B cell (primary cell): ENCODE results near the gene RPS15. TPM values are rescaled to one million over a fixed set of nuclear protein-coding genes. Genes with fewer than 3 reads are reported as not detected.

ENCODE experiments used
- ATAC-seq: fragments of 200-7000 bp; cut with Tn5 transposase; one replicate; pipeline ENCODE4 v1.10.0; 2021; ENCODE audit warnings: low read depth, mild to moderate bottlenecking, moderate number of reproducible peaks, moderate library complexity
- CTCF ChIA-PET: fragments of 350-600 bp; sonication (Branson Sonifier 250); formaldehyde crosslinking; loops from one replicate; lab custom pipeline; 2021; ENCODE audit warnings: antibody characterized with exemption, inconsistent platforms; lab: Charles Lee
- POLR2A ChIA-PET: fragments of 350-600 bp; sonication (Branson Sonifier 250); formaldehyde crosslinking; loops from one replicate; lab custom pipeline; 2021; ENCODE audit warnings: antibody characterized with exemption; lab: Charles Lee
- DNase-seq: peaks from one replicate; pipeline ENCODE4 v3.0.0; 2013
- H2AFZ ChIP-seq: 2 replicates; pipeline ENCODE4 v1.6.1; 2012; ENCODE audit warnings: mild to moderate bottlenecking, low read depth, low read length; ENCODE audit not compliant: insufficient read depth, poor library complexity, severe bottlenecking
- H3K27ac ChIP-seq, 2 donors: 1 replicate in 1 of 2; 2 replicates in 1 of 2; pipeline ENCODE4 v1.5.1; 2012 to 2013; ENCODE audit warnings: low read length in 2 of 2, mild to moderate bottlenecking in 2 of 2, moderate library complexity in 1 of 2
- H3K27me3 ChIP-seq, 4 experiments: fragments of 200-600 bp in 1 of 4; sonication (generic) in 1 of 4; replicated peaks in 1 of 4; 1 replicate in 2 of 4; 2 replicates in 2 of 4; pipeline versions ENCODE4 v1.6.1 to v1.7.0; 2013 to 2016; ENCODE audit warnings: low read length in 3 of 4, mild to moderate bottlenecking in 2 of 4, mixed read lengths in 1 of 4, moderate library complexity in 1 of 4; ENCODE audit not compliant: insufficient read depth in 4 of 4, control insufficient read depth in 3 of 4; ENCODE audit errors: control extremely low read depth in 1 of 4
- H3K36me3 ChIP-seq, 2 experiments: replicated peaks in 1 of 2; 1 replicate in 1 of 2; 2 replicates in 1 of 2; pipeline versions ENCODE4 v1.6.1 to v1.7.1; 2013; ENCODE audit warnings: low read length in 1 of 2; ENCODE audit not compliant: insufficient read depth in 2 of 2, control insufficient read depth in 1 of 2; ENCODE audit errors: control extremely low read depth in 1 of 2, extremely low read depth in 1 of 2
- H3K4me1 ChIP-seq, 2 donors: fragments of 200-600 bp in 1 of 2; sonication (generic) in 1 of 2; 1 replicate in 1 of 2; 2 replicates in 1 of 2; pipeline versions ENCODE4 v1.5.1 to v1.6.1; 2013 to 2017; ENCODE audit warnings: low read length in 2 of 2; ENCODE audit not compliant: control insufficient read depth in 2 of 2, insufficient read depth in 2 of 2
- H3K4me2 ChIP-seq: replicated peaks from 2 replicates; pipeline ENCODE3; 2012; ENCODE audit warnings: mild to moderate bottlenecking, low read depth, low read length; ENCODE audit not compliant: poor library complexity, severe bottlenecking
- H3K4me3 ChIP-seq, 5 experiments: fragments of 200-600 bp in 1 of 5; sonication (generic) in 1 of 5; 1 replicate in 3 of 5; 2 replicates in 2 of 5; pipeline versions ENCODE4 v1.5.1 to v1.7.0; 2011 to 2016; ENCODE audit warnings: low read length in 4 of 5, mild to moderate bottlenecking in 4 of 5, low read depth in 2 of 5, control low read depth in 1 of 5, moderate library complexity in 1 of 5; ENCODE audit not compliant: insufficient read depth in 1 of 5; ENCODE audit errors: control extremely low read depth in 1 of 5, extremely low read depth in 1 of 5
- H3K79me2 ChIP-seq: fragments of 200-600 bp; sonication (generic); one replicate; pipeline ENCODE4 v1.6.0; 2016; ENCODE audit warnings: low read length; ENCODE audit not compliant: control insufficient read depth, insufficient read depth
- H3K9ac ChIP-seq: fragments of 200-600 bp; sonication (generic); 2 replicates; pipeline ENCODE4 v1.6.1; 2017; ENCODE audit warnings: mild to moderate bottlenecking, low read length, moderate library complexity
- H3K9me3 ChIP-seq, 3 donors: one replicate each; pipeline versions ENCODE4 v1.6.1 to v1.7.1; 2013; ENCODE audit warnings: low read length in 2 of 3; ENCODE audit not compliant: control insufficient read depth in 2 of 3, insufficient read depth in 1 of 3; ENCODE audit errors: control extremely low read depth in 1 of 3
- H4K20me1 ChIP-seq: 2 replicates; pipeline ENCODE4 v1.6.0; 2012; ENCODE audit warnings: mild to moderate bottlenecking, low read length; ENCODE audit not compliant: insufficient read depth, control insufficient read depth, poor library complexity, severe bottlenecking
- H3K27ac Mint-ChIP-seq: one replicate; pipeline ENCODE4 v1.8.0; 2021; ENCODE audit warnings: mixed read lengths
- H3K27me3 Mint-ChIP-seq: one replicate; pipeline ENCODE4 v1.8.0; 2021; ENCODE audit warnings: mixed read lengths
- H3K4me1 Mint-ChIP-seq: one replicate; pipeline ENCODE4 v1.8.0; 2021; ENCODE audit warnings: mixed read lengths
- H3K4me3 Mint-ChIP-seq: one replicate; pipeline ENCODE4 v1.8.0; 2021; ENCODE audit warnings: mixed read lengths
- H3K9me3 Mint-ChIP-seq: one replicate; pipeline ENCODE4 v1.8.0; 2022; ENCODE audit warnings: mixed read lengths; ENCODE audit not compliant: insufficient read depth
- EZH2 ChIP-seq: IDR thresholded peaks from 2 replicates; pipeline ENCODE4 v1.6.1; 2012; ENCODE audit warnings: borderline replicate concordance, low read depth, mild to moderate bottlenecking, moderate library complexity, low read length; ENCODE audit not compliant: insufficient read depth, poor library complexity, severe bottlenecking
- WGBS: methylation state at CpG from one replicate; pipeline ENCODE4 v1.1.5; 2013; ENCODE audit warnings: missing lambda C conversion rate; ENCODE audit not compliant: insufficient coverage; 5-methylcytosine and 5-hydroxymethylcytosine counted together
- intact Hi-C: fragments of 100-400 bp; cut with micrococcal nuclease; formaldehyde crosslinking; loops from one replicate; pipeline ENCODE4 v1.10.0; 2022
- polyA plus RNA-seq: library from polyadenylated mRNA; depleted of rRNA; stranded (reverse); fragments of >200 nt; gene quantifications from 2 replicates; pipeline ENCODE4 v1.2.3, GENCODE V29; 2012
- total RNA-seq, 2 donors: library from RNA; stranded (reverse); fragments of 120-200 nt in 1 of 2; gene quantifications; 1 replicate in 1 of 2; 2 replicates in 1 of 2; pipeline versions ENCODE4 v1.2.3 to v1.2.4, GENCODE V29; 2013 to 2022
- TF ChIP-seq, protein P1 (sequence below): fragments of 200-600 bp; IDR thresholded peaks from one replicate; pipeline ENCODE4 v1.8.0; 2022; ENCODE audit warnings: antibody characterized with exemption, mild to moderate bottlenecking

The RPS15 gene
- total and polyA plus RNA-seq, 2 donors (not counting 1 experiment from before 2014, with no cell fraction given) = 1,520 to 6,007 TPM

DNA sequence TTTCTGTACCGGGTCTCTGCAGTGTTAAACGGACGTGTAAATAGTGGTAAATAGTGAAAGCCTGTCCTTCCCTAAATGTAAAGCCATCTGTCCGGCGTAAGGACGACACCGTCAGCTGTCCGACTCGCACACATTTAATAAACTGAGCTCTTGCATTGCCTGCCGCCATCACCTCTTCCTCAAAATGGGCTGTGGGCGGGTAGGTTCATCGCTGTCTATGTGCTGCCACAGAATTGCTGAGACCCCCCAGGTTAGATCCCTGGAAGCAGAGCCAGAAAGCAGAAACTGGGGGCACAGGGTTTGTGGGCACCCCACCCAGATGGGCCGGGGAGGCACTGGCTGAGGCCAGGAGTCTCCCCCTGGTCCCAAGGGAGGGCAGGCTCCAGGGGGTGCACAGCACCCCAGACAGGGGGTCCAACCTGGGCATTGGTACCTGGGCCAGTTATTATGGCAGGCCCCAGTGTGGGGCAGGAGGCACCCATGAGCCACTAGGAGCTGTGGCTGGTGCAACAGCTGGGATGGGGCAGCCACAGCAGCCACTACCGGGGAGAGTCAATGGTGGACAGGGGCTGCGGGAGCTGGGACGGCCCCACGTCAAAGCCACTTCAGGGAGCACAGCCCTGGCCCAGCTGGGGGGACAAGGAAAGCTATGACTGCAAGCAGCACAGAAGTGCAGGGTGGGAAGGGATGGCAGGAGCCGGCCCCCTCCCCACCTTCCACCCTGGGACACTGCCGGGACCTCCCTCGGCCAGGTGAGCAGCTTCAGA, 35.1 kb downstream of the RPS15 start:
- H3K4me1 ChIP-seq = peaks cover 39 to 44% of the 10 kb centered on the region in 2 donors
- H3K27me3 Mint-ChIP-seq = peaks cover 3% of the 10 kb centered on the region
- ATAC-seq (no peak), DNase-seq (no peak)
- peak overlapping the region; percentile 41 for H3K4me3 Mint-ChIP-seq
- CTCF ChIA-PET = no interaction called here
- peaks cover 29% of the 10 kb centered on the region for H3K4me1 Mint-ChIP-seq
- H3K9me3 Mint-ChIP-seq = no peaks in the 10 kb centered on the region
- peaks cover 0 to 4% of the 10 kb centered on the region in 2 experiments for H3K36me3 ChIP-seq
- peaks cover 0 to 2% (median 0%) of the 10 kb centered on the region in 3 donors for H3K9me3 ChIP-seq
- intact Hi-C loops = no loop called here
- POLR2A ChIA-PET = interaction anchor here (1.2 kb wide), 1 partner anchor 11 kb away, joined by 5 read pairs; no protein-coding TSS in a partner anchor
- no peak overlapping the region for H3K4me2 ChIP-seq
- no peak overlapping the region for H3K27ac Mint-ChIP-seq
- H2AFZ ChIP-seq = no peak overlapping the region
- H3K27ac ChIP-seq = no peak overlapping the region
- 85% methylated on average over 16 of the region's 20 CpGs for WGBS
- H3K4me3 ChIP-seq = no peak overlapping the region
- TF ChIP-seq, protein P1, sequence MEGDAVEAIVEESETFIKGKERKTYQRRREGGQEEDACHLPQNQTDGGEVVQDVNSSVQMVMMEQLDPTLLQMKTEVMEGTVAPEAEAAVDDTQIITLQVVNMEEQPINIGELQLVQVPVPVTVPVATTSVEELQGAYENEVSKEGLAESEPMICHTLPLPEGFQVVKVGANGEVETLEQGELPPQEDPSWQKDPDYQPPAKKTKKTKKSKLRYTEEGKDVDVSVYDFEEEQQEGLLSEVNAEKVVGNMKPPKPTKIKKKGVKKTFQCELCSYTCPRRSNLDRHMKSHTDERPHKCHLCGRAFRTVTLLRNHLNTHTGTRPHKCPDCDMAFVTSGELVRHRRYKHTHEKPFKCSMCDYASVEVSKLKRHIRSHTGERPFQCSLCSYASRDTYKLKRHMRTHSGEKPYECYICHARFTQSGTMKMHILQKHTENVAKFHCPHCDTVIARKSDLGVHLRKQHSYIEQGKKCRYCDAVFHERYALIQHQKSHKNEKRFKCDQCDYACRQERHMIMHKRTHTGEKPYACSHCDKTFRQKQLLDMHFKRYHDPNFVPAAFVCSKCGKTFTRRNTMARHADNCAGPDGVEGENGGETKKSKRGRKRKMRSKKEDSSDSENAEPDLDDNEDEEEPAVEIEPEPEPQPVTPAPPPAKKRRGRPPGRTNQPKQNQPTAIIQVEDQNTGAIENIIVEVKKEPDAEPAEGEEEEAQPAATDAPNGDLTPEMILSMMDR = no peak
- no peak for TF ChIP-seq EZH2
- H3K9ac ChIP-seq = no peak overlapping the region
- H3K27me3 ChIP-seq = peaks cover 0 to 38% (median 13%) of the 10 kb centered on the region in 4 experiments
- H3K79me2 ChIP-seq = peaks cover 22% of the 10 kb centered on the region
- peaks cover 75% of the 10 kb centered on the region for H4K20me1 ChIP-seq
